HPDE6-E6E7 (cell line): ENCODE measurements around the gene NELFE.
"Not testable (repeated sequence)": the region's sequence is repeated elsewhere in the genome, so short reads cannot be mapped to it uniquely, and the experiment has no call there.

Experiments used
- DNase-seq: peaks from one replicate; pipeline ENCODE4 v3.0.0; 2011; ENCODE audit warnings: missing footprints; ENCODE audit errors: extremely low spot score

NELFE gene

GRCh38 chr6:31919624-31920303 lies 39.0 kb downstream of the NELFE start:
- no peak for DNase-seq

GRCh38 chr6:31918069-31918720 lies 40.6 kb downstream of the NELFE start:
- DNase-seq = no peak

- DNase-seq = no peak
Measured at GRCh38 chr6:31915756-31916155, 43.0 kb downstream of the NELFE start.

- no peak for DNase-seq
Measured at GRCh38 chr6:31915351-31915750, 43.4 kb downstream of the NELFE start.

- no peak for DNase-seq
Measured at GRCh38 chr6:31911826-31912585, 46.8 kb downstream of the NELFE start.

- not testable (repeated sequence) for DNase-seq
Measured at GRCh38 chr6:31909298-31909697, 49.5 kb downstream of the NELFE start.

- no peak for DNase-seq
Measured at GRCh38 chr6:31908791-31909190, 50.0 kb downstream of the NELFE start.

- DNase-seq = not testable (repeated sequence)
Measured at GRCh38 chr6:31908255-31908654, 50.5 kb downstream of the NELFE start.

GRCh38 chr6:31907158-31907813 lies 51.5 kb downstream of the NELFE start:
- no peak for DNase-seq

- not testable (repeated sequence) for DNase-seq
Measured at GRCh38 chr6:31906727-31907126, 52.0 kb downstream of the NELFE start.

- no peak for DNase-seq
Measured at GRCh38 chr6:31906122-31906521, 52.6 kb downstream of the NELFE start.

- DNase-seq = no peak
Measured at GRCh38 chr6:31905041-31905440, 53.7 kb downstream of the NELFE start.

GRCh38 chr6:31903957-31904356 lies 54.8 kb downstream of the NELFE start:
- DNase-seq = no peak
